D721Med (cell line): ENCODE measurements around the gene CASZ1.
A peak's percentile ranks its signal among the peaks of the same experiment; 100 is the strongest.

Source experiments
- DNase-seq: peaks from one replicate; pipeline ENCODE4 v3.0.0; 2011; ENCODE audit warnings: low spot score; ENCODE audit not compliant: insufficient read length
- FAIRE-seq: peaks from 2 replicates; lab custom pipeline; 2011; peaks lifted over from hg19 to GRCh38; lab: Jason Lieb, UNC
- TF ChIP-seq, protein P1 (sequence below): IDR thresholded peaks from 2 replicates; pipeline ENCODE4 v1.5.1; 2012; ENCODE audit warnings: mild to moderate bottlenecking, control low read depth; ENCODE audit not compliant: insufficient read depth; ENCODE audit errors: missing control alignments

Gene CASZ1

DNA sequence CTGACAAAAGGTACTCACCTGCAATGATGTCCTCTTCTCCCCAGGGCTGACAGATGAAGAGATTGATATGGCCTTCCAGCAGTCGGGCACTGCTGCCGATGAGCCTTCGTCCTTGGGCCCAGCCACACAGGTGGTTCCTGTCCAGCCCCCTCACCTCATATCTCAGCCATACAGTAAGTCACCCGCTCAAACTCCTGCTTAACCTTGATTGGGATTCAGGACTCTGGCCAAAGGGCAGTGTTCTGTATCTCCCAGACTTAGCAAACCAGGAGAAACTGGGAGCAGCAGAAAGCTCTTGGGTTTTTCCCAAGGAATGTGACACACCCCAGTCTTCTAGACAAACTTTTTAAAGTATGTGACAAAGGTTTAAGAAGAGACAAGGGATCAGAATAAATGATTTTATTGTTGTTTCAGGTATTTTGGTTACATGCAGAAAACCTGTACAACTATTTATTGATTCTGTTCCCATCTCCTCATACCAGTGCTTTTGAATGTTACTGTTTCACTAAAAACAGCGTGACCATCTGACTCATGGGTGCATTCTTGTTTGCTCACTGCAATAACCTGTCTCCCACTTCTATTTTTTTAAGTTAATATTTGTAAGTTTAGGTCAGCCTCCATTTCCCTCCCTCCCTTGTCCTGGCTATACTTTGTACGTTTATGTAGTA lies 197.1 kb downstream of the CASZ1 start:
- TF ChIP-seq, protein P1, sequence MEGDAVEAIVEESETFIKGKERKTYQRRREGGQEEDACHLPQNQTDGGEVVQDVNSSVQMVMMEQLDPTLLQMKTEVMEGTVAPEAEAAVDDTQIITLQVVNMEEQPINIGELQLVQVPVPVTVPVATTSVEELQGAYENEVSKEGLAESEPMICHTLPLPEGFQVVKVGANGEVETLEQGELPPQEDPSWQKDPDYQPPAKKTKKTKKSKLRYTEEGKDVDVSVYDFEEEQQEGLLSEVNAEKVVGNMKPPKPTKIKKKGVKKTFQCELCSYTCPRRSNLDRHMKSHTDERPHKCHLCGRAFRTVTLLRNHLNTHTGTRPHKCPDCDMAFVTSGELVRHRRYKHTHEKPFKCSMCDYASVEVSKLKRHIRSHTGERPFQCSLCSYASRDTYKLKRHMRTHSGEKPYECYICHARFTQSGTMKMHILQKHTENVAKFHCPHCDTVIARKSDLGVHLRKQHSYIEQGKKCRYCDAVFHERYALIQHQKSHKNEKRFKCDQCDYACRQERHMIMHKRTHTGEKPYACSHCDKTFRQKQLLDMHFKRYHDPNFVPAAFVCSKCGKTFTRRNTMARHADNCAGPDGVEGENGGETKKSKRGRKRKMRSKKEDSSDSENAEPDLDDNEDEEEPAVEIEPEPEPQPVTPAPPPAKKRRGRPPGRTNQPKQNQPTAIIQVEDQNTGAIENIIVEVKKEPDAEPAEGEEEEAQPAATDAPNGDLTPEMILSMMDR, result no peak
- FAIRE-seq (no peak), DNase-seq (no peak)

DNA sequence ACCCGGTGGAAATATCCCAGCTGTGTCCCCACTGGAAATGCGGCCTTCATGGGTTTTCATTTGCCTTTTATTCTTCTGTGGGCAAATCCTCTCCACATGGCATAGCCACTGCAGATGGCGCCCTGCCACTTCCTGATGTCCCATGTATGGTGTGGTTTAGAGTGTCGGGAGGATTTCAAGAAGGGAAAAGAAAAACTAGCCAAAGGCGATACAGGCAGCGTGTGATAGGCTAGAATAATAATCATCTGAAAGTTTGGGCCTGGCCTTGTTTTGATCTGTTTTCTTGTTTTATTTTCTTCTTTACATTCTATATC lies 198.1 kb downstream of the CASZ1 start:
- DNase-seq (no peak), FAIRE-seq (no peak)
- TF ChIP-seq, protein P1, result peak; percentile 53

DNA sequence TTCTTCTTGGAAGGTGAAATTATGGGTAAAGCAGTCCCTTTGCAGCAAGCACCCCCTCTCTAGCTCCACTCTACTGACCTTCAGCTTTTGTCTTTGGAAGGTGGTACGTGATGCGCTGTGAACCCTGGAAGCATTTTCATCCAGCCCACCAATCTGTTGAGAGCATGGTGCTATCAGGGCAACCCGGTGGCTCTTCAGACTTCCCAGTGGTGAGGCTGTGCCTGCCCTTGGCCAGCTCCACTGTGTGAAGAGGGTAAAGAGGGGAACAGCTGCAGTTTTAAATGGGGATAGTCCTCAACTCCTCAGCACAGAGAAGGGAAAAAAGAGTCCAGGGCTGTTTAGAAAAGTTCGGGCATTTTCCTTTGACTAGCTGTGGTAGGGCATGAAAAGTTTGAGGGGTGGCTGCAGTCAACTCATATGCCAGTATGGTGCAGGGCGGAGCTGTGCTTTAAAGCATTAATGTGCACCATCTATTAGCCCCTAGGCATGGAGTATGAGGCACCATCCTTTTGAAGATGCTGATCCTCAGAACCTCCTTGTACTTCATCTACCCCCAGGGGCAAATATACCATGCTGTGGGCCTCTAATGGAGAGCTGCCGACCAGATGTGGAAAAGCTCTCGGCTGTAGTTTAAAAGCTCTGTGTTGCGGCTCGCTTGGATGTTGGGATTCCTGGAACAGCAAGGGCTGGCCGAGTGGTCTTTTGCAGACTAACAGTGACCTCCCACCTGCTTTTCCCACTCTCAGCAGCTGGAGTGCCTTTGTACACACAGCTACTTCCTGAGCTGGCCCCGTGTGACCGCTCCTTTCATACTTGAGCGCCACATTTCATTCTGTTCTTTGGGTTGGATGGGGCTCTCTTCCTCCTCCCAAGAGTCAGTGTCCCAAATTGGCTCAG lies 198.7 kb downstream of the CASZ1 start:
- FAIRE-seq, result no peak
- TF ChIP-seq, protein P1, result no peak
- no peak for DNase-seq

DNA sequence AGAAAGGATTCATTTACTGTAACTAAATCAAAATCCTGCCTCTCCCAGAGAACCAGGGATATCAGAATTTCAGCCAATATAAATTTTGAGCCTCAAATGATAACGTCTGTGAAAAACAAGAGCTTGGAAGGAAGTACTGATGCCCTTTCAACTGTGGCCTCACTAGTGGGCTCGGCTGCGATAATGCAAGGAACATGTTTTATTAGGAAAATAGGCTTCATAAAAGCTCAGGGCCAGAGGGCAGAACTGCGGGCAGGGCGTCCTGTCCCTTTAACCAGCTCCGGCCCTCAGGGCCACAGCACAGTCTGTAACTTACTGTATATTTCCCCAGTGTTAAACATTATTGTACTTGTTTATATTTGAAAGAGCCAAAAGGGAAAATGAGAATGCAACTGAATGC lies 199.7 kb downstream of the CASZ1 start:
- no peak for FAIRE-seq
- DNase-seq, result no peak
- TF ChIP-seq, protein P1, result no peak

DNA sequence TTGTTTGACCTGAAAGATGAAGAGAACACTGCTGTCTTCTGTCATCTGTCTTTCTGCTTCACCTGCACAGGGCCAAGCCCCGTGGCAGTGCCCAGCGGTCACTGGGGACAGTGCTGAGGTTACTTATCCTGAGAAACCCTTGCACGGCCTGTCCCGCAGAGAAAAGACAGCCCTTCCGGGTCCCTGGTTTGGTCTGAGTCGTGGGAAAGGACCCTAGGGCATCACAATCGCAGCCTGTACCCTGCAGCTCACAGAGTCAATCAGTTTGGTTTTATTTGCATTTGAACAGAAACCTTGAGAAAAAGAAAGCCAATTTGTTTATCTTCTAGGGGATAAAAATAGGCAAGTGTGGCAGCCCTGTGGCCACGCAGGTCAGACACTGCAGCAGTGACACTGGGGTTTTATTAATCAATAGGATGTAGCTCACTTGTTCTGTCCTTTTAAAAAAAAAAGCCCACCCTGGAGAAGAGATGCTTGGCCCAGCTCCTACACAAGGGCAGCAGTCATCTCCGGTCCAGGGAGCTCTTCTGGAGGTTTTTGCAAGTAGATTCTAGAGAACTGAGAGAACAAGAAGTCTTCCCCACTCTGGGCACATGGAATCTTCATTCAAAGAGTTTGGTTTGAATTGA lies 201.7 kb downstream of the CASZ1 start:
- TF ChIP-seq, protein P1, result no peak
- no peak for FAIRE-seq

DNA sequence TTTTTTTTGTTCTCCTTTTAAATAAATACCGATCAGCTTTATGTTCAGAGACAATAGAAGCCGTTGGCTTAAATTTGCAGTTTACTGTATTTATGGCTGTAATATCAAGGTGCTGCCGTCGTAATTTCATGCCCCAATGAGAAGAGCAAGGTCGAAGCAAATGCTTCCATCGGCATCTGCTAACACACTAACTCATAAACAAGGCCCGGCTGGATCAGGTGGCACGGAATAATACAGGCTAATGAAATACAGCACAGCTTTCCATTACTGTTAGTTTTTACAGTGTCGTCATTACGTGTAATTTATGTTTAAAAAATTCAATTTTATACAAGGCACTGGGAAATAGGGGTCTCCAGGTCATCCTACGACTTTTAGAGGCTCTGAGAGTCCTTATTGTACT lies 202.7 kb downstream of the CASZ1 start:
- FAIRE-seq, result no peak
- TF ChIP-seq, protein P1, result no peak
- DNase-seq, result no peak

More for the DNA sequence above, 201.7 kb downstream of the CASZ1 start:
- no peak for DNase-seq
